MM.1S (cell line): ENCODE results near the gene MYH8.

Source experiments
- DNase-seq: peaks from one replicate; pipeline ENCODE4 v3.0.0-alpha.2; 2015
- H2AFZ ChIP-seq: fragments of 300-600 bp; sonication (generic); 2 replicates; pipeline ENCODE4 v1.6.0; 2016; ENCODE audit warnings: antibody characterized with exemption, low read length
- H3F3A ChIP-seq: fragments of 300-600 bp; sonication (generic); 2 replicates; pipeline ENCODE4 v1.6.1; 2016; ENCODE audit warnings: mild to moderate bottlenecking, antibody characterized with exemption, low read length, moderate library complexity, mixed read lengths; ENCODE audit not compliant: insufficient read depth
- H3K27ac ChIP-seq: fragments of 300-600 bp; sonication (generic); 2 replicates; pipeline ENCODE4 v1.5.1; 2016; ENCODE audit warnings: mild to moderate bottlenecking, low read length
- H3K27me3 ChIP-seq: fragments of 300-600 bp; sonication (generic); replicated peaks from 2 replicates; pipeline ENCODE4 v1.6.0; 2016; ENCODE audit warnings: low read length; ENCODE audit not compliant: insufficient read depth
- H3K36me3 ChIP-seq: fragments of 300-600 bp; sonication (generic); replicated peaks from 2 replicates; pipeline ENCODE4 v1.6.1; 2016; ENCODE audit warnings: mild to moderate bottlenecking, low read length, mixed read lengths; ENCODE audit not compliant: insufficient read depth
- H3K4me1 ChIP-seq: fragments of 300-600 bp; sonication (generic); 2 replicates; pipeline ENCODE4 v1.6.1; 2016; ENCODE audit warnings: low read length, mixed read lengths
- H3K4me2 ChIP-seq: fragments of 300-600 bp; sonication (generic); 2 replicates; pipeline ENCODE4 v1.6.0; 2016; ENCODE audit warnings: low read depth, low read length
- H3K4me3 ChIP-seq: fragments of 300-600 bp; sonication (generic); 2 replicates; pipeline ENCODE4 v1.5.1; 2016; ENCODE audit warnings: low read length, mixed read lengths
- H3K79me2 ChIP-seq: fragments of 300-600 bp; sonication (generic); 2 replicates; pipeline ENCODE4 v1.6.1; 2016; ENCODE audit warnings: mixed run types, low read length, mixed read lengths
- H3K9ac ChIP-seq: fragments of 300-600 bp; sonication (generic); 2 replicates; pipeline ENCODE4 v1.6.1; 2016; ENCODE audit warnings: low read length, mixed read lengths
- H3K9me2 ChIP-seq: fragments of 300-600 bp; sonication (generic); replicated peaks from 2 replicates; pipeline ENCODE4 v1.6.1; 2016; ENCODE audit warnings: mild to moderate bottlenecking, low read length, mixed read lengths; ENCODE audit not compliant: insufficient read depth
- H3K9me3 ChIP-seq: fragments of 300-600 bp; sonication (generic); replicated peaks from 2 replicates; pipeline ENCODE4 v1.6.1; 2016; ENCODE audit warnings: mild to moderate bottlenecking, low read length, mixed read lengths; ENCODE audit not compliant: insufficient read depth
- H4K20me1 ChIP-seq: fragments of 300-600 bp; sonication (generic); 2 replicates; pipeline ENCODE4 v1.6.1; 2016; ENCODE audit warnings: mild to moderate bottlenecking, low read length, moderate library complexity, mixed read lengths; ENCODE audit not compliant: insufficient read depth
- CTCF ChIP-seq: fragments of 300-600 bp; sonication (generic); IDR thresholded peaks from 2 replicates; pipeline ENCODE4 v1.5.1; 2016; ENCODE audit warnings: antibody characterized with exemption, low read length, mixed read lengths
- EZH2 ChIP-seq: fragments of 300-600 bp; sonication (generic); optimal IDR thresholded peaks from 2 replicates; pipeline ENCODE3; 2017; ENCODE audit warnings: low read depth, mild to moderate bottlenecking, antibody characterized with exemption, low read length, mixed read lengths
- EZH2phosphoT487 ChIP-seq: fragments of 300-600 bp; sonication (generic); IDR thresholded peaks from 2 replicates; pipeline ENCODE4 v1.6.1; 2018; ENCODE audit warnings: antibody characterized with exemption, low read length

MYH8 gene

GRCh38 chr17:10384175-10384574, 37.6 kb downstream of the MYH8 start:
- Histone ChIP-seq H3K27me3 (no peaks in the 10 kb centered on the region), H3K9me3 (no peaks in the 10 kb centered on the region), H3K79me2 (no peaks in the 10 kb centered on the region), H3K27ac (no peak overlapping the region), H3F3A (no peaks in the 10 kb centered on the region), H3K9me2 (no peaks in the 10 kb centered on the region), H4K20me1 (no peaks in the 10 kb centered on the region), H2AFZ (no peak overlapping the region), H3K4me3 (no peak overlapping the region), H3K9ac (no peak overlapping the region), H3K4me1 (no peaks in the 10 kb centered on the region), H3K4me2 (no peak overlapping the region), H3K36me3 (no peaks in the 10 kb centered on the region)
- no peak for TF ChIP-seq CTCF
- no peak for DNase-seq

- Histone ChIP-seq H2AFZ (no peak overlapping the region), H3K9me2 (no peaks in the 10 kb centered on the region), H3K27me3 (no peaks in the 10 kb centered on the region), H3K27ac (no peak overlapping the region), H3F3A (no peaks in the 10 kb centered on the region), H3K36me3 (no peaks in the 10 kb centered on the region), H3K4me1 (no peaks in the 10 kb centered on the region), H4K20me1 (no peaks in the 10 kb centered on the region), H3K9ac (no peak overlapping the region), H3K79me2 (no peaks in the 10 kb centered on the region), H3K9me3 (no peaks in the 10 kb centered on the region), H3K4me2 (no peak overlapping the region), H3K4me3 (no peak overlapping the region)
- DNase-seq = no peak
- no peak for TF ChIP-seq EZH2
- TF ChIP-seq EZH2phosphoT487 = no peak
- TF ChIP-seq CTCF = no peak
Observed at GRCh38 chr17:10380631-10381408, 40.9 kb downstream of the MYH8 start.

GRCh38 chr17:10372906-10373305, 48.8 kb downstream of the MYH8 start, which contains the start of gene MYH13:
Gene MYH13 (minus strand): TSS chr17:10373006. CDS start chr17:10364530, 8,476 bp downstream.
- H3K4me1 ChIP-seq = no peaks in the 10 kb centered on the region

More at GRCh38 chr17:10372906-10373305, 48.8 kb downstream of the MYH8 start, which contains the start of gene MYH13:
- Histone ChIP-seq H3K27ac (no peak within 1 kb of the TSS), H3F3A (no peaks in the 10 kb centered on the region), H2AFZ (no peak within 1 kb of the TSS), H3K79me2 (no peaks in the 10 kb centered on the region), H3K27me3 (no peaks in the 10 kb centered on the region), H3K9ac (no peak within 1 kb of the TSS), H3K36me3 (no peaks in the 10 kb centered on the region), H3K9me2 (no peaks in the 10 kb centered on the region), H3K4me2 (no peak within 1 kb of the TSS), H3K4me3 (no peak within 1 kb of the TSS), H4K20me1 (no peaks in the 10 kb centered on the region), H3K9me3 (no peaks in the 10 kb centered on the region)
- no peak for DNase-seq
- TF ChIP-seq EZH2phosphoT487 (no peak), EZH2 (no peak), CTCF (no peak)
